Epithelial cell of prostate (primary cell): ENCODE results near the gene WNK2.

Experiments
- DNase-seq: peaks from one replicate; pipeline ENCODE4 v3.0.0-alpha.2; 2011; ENCODE audit warnings: low read depth, low spot score
- H3K27ac ChIP-seq: fragments of 450-650 bp; 2 replicates; pipeline ENCODE4 v1.5.1; 2017; ENCODE audit warnings: mild to moderate bottlenecking

The WNK2 gene

DNA sequence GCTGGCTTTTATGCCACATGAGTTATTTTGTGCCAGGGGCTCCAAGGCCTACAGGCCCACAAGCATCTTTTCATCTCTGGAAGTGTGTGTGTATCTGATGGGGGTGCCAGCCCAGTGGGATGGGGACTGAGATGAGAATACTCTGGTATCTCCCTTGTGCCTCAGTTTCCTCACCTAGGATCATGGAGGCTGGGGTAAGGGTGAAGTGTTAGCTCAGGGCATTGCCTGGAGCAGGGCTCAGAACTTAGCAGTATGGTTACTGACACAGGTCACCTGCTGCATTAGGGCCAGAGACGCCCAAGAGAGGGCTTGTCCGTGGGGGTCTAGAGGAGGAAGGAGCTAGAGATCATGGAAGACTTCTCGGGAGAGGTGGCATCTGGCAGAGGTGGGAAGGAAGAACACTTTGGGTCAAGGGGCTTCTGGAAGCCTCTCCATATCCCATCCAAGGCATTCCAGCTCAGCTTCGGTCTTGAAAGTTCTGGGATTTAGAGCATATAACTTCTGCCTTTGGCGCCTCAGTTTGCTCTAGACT lies 742 bp upstream of the WNK2 start:
- DNase-seq: no peak

DNA sequence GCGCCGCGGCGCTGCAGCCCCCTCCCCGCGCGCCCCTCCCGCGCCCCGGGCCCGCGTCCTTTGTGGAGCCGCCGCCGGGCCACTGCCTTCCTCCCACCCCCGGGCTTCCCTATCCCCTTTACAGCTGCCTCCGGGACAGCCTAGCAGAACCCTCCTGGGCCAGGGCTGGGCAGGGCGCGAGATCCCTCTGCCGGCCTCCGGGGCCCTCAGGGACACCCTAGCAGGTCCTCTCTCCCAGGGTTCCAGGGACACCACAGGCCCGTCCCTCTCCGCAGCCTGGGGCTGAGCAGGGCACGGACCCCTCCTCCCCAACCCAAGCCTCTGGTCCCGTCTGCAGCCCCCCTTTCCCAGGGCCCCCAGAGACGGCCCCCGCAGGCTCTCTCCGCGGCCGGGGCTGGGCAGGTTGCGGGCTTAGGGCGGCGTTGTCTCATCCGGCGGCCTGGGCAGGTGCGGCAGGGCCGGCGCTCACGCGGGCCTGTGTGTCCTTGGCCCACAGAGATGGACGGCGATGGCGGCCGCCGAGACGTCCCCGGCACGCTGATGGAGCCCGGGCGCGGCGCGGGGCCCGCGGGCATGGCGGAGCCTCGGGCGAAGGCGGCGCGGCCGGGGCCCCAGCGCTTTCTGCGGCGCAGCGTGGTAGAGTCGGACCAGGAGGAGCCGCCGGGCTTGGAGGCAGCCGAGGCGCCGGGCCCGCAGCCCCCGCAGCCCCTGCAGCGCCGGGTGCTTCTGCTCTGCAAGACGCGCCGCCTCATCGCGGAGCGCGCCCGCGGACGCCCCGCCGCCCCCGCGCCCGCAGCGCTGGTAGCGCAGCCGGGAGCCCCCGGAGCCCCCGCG lies 710 bp downstream of the WNK2 start:
- no peak for DNase-seq

More for the DNA sequence above, 742 bp upstream of the WNK2 start:
- H3K27ac ChIP-seq: no peak overlapping the region

DNA sequence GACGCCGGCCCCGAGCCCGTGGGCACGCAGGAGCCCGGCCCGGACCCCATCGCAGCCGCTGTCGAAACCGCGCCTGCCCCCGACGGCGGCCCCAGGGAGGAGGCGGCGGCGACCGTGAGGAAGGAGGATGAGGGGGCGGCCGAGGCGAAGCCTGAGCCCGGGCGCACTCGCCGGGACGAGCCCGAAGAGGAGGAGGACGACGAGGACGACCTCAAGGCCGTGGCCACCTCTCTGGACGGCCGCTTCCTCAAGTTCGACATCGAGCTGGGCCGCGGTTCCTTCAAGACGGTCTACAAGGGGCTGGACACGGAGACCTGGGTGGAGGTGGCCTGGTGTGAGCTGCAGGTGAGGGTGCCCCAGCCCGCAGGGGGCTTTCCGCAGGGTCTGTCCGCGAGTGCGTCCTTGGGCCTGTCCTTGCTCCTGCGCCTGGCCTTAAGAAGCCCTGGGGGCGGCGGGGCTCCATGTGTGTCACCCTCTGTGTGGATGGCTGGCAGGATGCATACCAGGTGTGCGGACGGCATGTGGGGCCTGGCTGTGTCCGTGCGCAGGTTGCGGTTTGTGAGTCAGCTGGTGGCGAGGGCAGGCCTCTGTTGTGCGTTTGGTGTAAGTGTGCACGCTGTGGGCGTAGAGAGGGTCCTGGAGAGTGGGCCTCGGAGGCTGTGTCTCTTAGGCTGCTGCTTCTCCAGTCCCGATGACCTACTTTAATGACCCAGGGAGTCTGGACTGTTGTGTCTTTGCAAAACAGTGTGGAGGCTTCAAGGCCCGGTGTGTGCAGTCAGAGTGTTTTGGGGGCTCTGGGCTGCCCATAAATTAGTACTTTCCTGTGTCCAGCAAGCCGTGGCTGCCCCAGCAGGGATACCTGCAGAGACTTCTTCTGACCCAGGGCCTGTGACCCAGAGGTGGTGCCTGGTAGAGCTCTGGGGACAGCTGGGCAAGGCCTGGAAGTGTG lies 1.6 kb downstream of the WNK2 start:
- no peak for DNase-seq
- H3K27ac ChIP-seq: no peak overlapping the region

More for the DNA sequence above, 710 bp downstream of the WNK2 start:
- H3K27ac ChIP-seq: no peak overlapping the region

DNA sequence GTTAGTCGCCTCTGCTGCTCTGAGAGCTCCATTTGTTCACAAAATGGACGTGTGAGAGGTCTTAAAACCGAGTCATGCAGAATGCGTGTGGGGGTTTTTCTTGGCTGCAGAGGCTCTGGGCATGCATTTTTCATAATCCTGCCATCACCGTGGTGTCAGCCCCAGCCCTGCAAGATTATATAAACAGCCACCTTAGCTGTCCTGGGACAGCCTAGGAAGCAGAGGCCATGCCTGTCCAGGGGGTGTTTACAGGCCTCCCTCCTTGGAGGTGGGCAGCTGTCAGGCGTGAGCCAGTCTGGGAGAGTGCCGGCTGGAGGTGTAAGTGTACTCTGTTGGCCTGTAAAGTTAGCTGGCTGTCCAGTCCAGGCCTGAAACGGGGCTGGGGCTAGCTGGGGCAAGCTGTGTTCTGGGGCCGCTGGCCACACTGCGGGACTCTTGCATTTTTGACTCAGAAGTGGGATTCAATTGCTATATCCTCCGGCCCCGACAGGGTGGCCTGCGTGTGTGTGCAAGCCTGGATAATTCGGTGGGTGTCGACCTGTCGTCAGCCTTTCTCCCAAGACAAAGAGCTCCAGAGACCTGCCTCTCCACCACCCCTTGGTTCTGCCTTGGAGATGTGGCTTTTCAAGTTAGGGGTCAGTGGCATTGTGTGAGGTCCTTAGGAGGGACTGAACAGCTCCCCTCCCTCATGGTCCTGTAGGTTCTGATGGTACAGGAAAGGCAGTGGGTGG lies 2.4 kb downstream of the WNK2 start:
- H3K27ac ChIP-seq: no peak overlapping the region
- no peak for DNase-seq

DNA sequence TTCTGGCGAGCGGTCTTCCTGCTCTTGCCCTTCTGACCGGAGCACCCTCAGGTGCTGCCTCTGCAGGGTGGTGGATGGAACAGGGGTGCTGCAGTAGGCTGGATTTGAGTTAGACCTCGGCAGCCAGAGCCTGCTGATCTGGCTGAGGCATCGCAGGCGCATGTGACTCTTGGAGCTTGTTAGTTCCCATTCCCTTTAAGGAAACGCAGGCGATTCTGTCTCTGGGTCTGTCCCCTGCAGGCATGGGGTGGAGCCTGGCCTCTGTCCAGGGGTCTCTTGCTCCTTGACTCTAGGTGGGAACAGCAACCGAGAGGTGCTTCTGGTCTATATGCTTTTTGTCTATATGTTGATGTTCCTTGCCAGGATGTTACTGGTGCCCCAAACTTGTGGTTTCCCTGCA lies 3.1 kb downstream of the WNK2 start:
- DNase-seq: no peak
- H3K27ac ChIP-seq: no peak overlapping the region

DNA sequence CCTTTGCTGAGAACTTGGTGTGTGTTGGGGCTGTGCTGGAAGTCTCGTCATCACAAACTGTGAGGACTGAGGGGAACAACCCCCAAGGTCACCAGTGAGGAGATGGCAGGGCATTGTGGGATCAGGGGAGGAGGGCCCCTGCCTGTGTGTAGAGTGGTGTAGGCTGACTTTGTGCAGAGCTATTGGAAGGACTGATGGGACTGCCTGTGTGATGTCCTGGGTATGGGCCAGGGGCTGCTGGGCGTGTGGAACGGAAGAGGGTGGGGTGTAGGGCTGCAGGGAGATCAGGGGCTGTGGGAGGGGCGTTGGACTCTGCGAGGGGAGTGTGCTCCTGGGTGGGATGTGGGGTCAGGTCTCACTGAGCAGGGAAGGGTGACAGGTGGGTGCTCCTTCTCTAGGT lies 3.6 kb downstream of the WNK2 start:
- DNase-seq: no peak
- H3K27ac ChIP-seq: no peak overlapping the region

DNA sequence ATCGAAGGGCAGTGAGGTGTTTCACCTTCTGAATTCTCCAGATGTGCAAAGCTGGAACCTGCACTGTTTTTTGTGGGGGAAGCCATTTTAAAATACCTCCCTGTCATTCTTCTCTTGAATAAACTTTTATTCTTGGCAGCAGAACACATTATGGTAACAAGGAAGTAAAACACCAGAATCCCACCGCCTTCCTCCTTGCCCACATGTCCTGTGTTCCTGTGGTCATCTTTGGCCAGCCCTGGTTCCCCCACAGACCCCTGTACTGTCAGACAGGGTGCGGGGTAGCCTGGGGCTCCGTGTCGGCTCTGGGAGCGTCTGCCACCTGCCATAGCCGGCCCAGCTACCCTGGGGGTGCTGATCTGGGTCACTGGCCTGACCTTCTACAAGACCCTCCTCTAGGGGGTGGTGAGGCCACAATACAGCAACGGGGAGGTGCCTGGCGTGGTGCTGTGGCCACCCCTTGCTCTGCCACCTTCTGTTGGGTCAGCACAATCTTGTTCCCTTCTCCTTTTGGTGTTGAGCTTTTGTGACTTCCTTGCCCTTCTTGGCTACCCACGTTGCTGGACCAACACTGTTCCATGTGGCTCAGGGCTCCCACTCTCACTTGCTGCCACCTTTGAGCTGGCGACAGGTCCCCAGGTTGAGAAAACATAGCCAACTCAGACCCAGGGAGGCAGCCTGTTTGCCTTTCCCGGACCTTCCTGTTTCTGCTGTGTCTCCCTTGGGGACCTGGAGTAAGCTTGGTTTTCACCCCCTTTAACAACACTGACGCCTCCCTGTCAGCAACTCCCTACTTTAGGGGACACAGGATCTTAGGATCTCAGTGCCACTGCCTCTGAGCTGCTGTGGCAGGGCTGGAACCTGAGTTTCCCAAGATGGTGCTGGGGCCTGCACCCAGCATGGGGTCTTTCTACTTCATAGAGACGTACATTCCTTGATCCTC lies 4.8 kb downstream of the WNK2 start:
- H3K27ac ChIP-seq: no peak overlapping the region

DNA sequence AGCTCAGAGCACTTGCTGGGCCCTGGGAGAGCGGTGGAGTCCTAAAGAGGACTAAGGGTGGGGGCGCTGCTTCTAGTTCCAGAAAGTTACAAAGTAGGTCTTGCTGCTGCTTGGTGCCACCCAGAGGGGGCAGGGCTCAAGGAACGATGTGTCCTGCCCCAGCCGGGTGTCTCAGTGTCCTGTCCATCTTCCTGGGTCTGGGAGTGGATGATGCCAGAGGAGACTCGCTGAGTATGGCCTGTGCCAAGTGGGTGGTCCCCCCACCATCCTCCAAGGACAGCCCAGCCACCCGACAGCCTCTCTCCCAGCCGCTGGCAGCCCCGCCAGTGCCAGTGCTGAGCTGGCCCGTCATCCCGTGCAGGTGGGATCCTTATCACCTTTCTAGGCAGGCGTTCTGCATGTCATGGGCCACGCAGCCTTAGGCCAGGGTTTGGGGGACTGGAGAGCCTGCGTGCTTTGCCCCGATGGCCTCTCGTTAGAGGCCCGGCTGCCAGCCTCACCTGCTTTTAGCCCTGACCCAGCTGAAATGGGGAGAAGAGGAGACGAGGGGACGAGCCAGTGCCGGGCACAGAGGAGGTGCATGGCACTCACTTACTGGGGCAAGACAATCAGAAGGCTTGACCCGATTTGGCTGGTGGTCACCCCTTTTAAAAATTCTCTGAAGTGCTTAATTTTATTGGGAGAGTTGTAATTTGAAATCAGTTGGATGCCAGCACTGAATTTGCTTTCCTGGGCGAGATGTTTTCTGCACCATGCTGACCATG lies 5.6 kb downstream of the WNK2 start:
- DNase-seq: no peak
- H3K27ac ChIP-seq: no peak overlapping the region

More for the DNA sequence above, 4.8 kb downstream of the WNK2 start:
- DNase-seq: no peak

DNA sequence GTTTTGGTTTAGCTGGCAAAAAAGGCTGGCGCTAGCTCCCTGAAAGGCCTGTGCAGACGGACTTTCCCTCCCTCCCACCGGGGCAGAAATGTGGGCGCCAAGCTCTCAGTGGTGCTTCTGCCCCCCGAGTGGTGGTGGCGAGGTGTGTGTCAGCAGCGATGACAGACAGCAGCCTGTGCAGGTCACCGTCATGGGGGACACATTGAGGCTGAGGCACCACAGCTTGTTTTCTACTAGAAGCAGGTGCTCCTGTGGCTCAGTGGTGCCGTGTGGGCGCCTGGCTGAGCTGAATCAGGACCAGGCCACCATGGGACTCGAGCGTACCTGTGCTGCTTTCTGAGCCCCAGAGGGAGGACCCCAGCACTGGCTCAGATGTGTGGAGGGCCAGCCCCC lies 6.2 kb downstream of the WNK2 start:
- no peak for DNase-seq

DNA sequence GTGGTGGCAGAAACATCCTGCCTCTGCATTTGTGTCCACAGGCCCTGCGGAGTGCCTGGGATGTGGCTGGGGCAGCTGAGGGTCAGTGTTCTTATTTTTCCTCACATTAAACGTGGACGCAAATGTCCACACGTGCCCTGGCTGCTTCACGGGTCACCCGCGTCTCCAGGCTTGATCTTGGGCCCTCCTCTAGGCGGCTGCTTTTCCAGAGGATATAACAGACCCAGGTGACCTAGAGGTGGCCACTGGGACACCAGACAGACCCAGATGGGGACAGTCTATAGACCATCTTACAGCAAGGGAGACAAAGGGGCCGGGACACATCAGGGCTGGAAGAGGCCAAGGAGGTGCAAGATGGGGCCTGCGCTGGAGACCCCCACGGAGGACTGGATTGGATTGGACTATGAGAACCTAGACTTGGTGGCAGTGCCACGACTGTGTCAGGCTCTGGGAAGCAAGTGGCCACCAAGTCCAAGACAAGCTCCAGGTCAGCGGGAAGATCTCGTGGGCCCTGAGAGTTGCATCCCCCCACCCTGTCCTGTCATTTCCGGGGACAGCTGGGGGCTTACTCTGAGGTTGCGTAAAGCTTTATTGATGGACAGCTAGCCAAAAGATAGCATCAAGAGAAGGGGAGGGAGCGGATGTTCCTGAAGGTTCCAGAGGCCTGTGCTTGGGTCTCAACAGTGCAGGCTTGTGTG lies 6.9 kb downstream of the WNK2 start:
- no peak overlapping the region for H3K27ac ChIP-seq
- DNase-seq: no peak

More for the DNA sequence above, 6.2 kb downstream of the WNK2 start:
- no peak overlapping the region for H3K27ac ChIP-seq

DNA sequence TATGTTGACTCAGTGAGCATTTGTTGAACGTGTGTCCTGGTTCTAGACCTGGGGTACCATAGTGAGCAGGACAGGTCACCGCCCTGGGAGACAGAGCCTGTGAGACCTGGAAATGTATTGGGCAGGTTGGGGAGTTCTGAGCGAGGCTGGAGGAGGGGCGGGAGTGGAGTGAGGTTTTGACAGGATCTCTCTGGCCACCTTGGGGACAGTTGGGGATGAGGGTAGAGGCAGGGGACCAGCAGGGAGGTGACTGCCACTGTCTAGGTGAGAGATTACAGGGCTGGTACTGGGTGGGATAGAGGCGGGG lies 7.4 kb downstream of the WNK2 start:
- H3K27ac ChIP-seq: no peak overlapping the region
- DNase-seq: no peak

DNA sequence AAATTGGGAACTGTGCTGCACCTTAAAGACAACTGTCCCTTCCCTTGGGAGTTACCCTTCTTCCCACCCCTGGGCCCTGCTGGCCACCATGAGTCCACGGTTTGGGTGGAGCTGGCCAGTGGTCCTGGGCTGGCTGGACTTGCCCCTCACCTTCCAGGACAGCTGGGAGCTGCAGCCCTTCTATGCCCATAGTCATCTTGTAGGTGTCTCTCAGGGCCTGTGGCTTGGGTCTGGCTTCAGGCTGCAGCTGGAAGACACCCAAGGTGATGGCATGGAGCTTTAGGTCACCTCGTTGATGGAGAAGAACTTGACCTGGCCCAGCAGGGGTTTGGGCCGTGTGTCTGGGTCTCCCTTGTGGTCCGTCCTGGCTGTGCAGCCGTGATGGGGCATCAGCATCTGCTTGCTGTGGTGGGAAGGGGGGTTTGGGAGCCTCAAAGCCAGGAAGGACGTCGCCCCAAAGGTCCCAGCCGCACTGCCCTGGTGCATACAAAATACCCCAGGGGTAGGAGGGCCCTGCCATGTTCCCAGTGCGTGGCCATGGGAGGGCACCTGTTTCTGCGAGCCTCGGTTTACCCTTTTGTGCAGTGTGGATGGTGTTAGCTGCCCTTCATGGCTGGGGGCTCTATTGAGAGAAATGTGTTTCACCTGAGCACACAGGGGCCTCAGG lies 8.9 kb downstream of the WNK2 start:
- no peak for DNase-seq
- H3K27ac ChIP-seq: no peak overlapping the region

DNA sequence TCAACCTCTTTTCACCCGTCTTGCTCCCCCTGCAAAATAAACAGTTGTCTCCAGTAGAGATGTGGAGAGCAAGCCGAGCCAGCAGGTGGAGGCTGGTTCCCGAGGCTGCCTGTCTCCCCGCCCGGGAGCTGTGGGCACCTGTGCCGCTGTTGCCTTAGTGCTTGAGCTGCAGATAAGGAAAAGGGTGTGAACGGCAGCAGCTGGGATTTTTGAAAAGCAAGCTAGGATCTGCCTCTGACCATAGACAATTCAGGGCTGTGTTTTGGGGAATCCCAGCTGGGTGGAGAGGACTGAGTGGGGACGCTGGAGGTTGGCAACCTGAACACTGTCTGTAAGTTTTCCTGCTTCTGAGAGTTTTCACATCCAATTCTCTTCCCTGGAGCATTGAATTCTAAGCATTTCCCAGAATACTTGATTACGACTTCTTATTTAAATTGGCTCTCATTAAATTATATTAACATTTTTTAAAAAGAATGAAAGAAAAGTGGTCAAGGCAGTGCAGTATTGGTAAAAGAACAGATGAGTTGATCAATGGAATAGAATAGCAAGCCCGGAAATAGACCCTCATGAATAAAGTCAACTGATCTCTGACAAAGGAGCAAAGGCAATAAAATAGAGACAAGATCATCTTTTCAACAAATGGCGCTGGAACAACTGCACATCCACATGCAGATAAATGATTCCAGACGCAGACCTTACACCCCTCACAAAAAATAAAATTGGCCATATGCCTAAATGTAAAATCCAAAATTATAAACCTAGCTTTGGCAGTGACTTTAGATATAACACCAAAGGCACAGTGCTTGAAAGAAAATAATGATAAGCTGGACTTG lies 9.7 kb downstream of the WNK2 start:
- H3K27ac ChIP-seq: no peak overlapping the region
- DNase-seq: no peak

DNA sequence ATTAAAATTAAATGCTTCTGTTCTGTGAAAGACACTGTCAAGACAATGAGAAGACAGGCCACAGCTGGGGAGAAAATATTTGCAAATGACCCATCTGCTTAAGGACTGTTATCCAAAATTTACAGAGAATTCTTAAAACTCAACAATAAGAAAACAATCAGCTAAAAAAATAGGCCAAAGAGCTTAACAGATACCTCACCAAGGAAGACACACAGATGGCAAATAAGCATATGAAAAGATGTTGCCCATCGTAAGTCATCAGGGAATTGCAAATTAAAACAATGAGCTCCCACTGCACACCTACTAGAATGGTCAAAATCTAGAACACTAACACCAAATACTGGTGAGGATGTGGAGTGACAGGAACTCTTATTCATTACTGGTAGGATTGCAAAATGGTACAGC lies 10.3 kb downstream of the WNK2 start:
- no peak overlapping the region for H3K27ac ChIP-seq
- no peak for DNase-seq

DNA sequence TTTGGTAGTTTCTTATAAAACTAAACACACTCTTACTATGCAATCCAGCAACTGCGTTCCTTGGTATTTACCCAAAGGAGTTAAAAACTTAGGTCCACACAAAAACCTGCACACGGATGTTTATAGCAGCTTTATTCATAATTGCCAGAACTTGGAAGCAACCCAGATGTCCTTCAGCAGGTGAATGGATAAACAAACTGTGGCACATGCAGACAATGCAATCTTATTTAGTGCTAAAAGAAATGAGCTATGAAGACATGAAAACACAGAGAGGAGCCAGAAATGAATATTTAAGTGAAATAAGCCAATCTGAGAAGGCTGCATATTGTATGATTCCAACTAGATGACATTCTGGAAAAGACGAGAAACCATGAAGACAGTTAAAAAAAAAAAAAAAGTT lies 10.7 kb downstream of the WNK2 start:
- no peak for DNase-seq
- no peak overlapping the region for H3K27ac ChIP-seq

DNA sequence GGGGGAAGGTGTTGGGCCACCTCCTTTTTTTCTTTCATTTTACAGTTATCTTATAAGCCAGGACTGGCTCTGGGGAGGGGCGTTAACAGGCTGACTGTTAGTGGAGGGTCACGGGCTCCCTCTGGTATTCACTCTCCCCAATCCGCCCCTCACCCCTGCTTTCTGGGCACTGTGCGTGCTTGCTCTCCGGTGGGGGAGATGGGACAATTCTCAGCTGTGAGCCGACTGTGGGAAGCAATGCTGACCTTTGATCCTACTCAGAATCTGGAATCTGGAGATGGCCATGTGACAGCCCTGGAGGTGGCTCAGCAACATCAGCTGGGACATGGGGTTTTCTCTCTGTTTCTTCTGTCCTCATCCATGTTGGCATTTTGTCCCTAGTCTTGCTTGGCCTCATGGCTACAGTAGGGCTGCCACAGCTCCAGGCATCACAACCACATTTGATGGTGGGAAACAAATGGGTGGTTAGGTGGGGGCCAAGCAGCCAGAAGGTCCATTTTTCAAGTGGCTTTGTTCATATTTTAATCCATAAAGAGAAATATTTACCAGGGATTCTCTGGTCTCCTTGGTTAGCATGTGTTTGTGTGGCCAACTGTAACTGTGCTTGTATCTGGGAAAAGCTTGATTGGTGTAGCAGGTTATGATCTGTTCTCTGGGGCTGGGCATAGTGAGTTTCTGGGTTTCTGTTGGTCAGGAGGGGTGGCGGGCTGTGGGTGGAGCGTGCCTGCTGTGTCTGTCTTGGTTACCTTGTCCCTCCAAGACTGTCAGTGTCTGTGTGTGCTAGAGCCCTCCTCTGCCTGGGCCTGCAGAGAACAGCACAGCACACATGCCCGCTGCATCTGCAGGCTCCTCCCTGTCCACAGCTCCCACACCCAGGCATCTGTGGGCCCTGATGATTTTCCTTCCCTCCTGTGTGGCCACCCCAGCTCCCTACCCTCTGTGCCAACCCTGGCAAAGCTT lies 12.4 kb downstream of the WNK2 start:
- H3K27ac ChIP-seq: no peak overlapping the region
- DNase-seq: no peak
